ENCODE results near the gene CRPPA.

- TF ChIP-seq, protein P1, sequence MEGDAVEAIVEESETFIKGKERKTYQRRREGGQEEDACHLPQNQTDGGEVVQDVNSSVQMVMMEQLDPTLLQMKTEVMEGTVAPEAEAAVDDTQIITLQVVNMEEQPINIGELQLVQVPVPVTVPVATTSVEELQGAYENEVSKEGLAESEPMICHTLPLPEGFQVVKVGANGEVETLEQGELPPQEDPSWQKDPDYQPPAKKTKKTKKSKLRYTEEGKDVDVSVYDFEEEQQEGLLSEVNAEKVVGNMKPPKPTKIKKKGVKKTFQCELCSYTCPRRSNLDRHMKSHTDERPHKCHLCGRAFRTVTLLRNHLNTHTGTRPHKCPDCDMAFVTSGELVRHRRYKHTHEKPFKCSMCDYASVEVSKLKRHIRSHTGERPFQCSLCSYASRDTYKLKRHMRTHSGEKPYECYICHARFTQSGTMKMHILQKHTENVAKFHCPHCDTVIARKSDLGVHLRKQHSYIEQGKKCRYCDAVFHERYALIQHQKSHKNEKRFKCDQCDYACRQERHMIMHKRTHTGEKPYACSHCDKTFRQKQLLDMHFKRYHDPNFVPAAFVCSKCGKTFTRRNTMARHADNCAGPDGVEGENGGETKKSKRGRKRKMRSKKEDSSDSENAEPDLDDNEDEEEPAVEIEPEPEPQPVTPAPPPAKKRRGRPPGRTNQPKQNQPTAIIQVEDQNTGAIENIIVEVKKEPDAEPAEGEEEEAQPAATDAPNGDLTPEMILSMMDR (conservative IDR thresholded peaks at IDR 0.05; ENCODE audit: low read depth, low read length): no peak
- TF ChIP-seq RFX5 (IDR thresholded peaks at IDR 0.05; ENCODE audit: low read depth, low read length): no peak
- TF ChIP-seq CEBPB (IDR thresholded peaks at IDR 0.05; ENCODE audit: low read depth, low read length): no peak
- TF ChIP-seq CHD1 (IDR thresholded peaks at IDR 0.05; ENCODE audit: low read depth, low read length): no peak
- no peak for TF ChIP-seq RAD21 (IDR thresholded peaks at IDR 0.05; ENCODE audit: low read length)
- no peak for TF ChIP-seq USF2 (IDR thresholded peaks at IDR 0.05; ENCODE audit: low read depth, low read length)
- TF ChIP-seq RCOR1 (IDR thresholded peaks at IDR 0.05; ENCODE audit: insufficient replicate concordance, low read length): no peak
These were observed 9.9 kb downstream of the CRPPA start for GRCh38 chr7:16411391-16411790.

Measured in IMR-90 (cell line).